ENCODE measurements around the gene PRKG2.
A peak's percentile ranks its signal among the peaks of the same experiment; 100 is the strongest.
"Not testable (repeated sequence)": the region's sequence is repeated elsewhere in the genome, so short reads cannot be mapped to it uniquely, and the experiment has no call there.

PRKG2 gene

DNA sequence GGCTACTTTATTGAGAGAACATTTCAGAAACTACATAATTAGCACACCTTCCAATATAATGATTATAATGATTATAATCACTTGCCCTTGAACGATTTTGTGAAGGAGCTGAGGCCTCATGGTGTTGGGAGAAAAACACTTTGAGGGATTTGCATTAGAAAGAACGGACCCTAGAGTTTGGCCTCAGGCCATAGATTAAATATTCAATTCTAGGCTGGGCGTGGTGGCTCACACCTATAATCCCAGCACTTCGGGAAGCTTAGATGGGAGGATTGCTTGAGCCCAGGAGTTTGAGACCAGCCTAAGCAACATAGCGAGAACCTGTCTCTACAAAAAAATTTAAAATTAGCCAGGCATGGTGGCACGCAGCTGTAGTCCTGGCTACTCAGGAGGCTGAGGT, 12.9 kb upstream of the PRKG2 start:
- H3K4me3 Mint-ChIP-seq: no peak overlapping the region
- H3K36me3 Mint-ChIP-seq: peaks cover 0 to 2% of the 10 kb centered on the region in 2 donors
- H3K9me3 Mint-ChIP-seq: peaks cover 19 to 20% of the 10 kb centered on the region in 2 donors
- ATAC-seq (replicated peaks): no peak
- no peaks in the 10 kb centered on the region for H3K4me1 Mint-ChIP-seq
- H3K27me3 Mint-ChIP-seq: peaks cover 0 to 9% of the 10 kb centered on the region in 2 donors
- no peak for DNase-seq
- no peak overlapping the region for H3K27ac Mint-ChIP-seq

DNA sequence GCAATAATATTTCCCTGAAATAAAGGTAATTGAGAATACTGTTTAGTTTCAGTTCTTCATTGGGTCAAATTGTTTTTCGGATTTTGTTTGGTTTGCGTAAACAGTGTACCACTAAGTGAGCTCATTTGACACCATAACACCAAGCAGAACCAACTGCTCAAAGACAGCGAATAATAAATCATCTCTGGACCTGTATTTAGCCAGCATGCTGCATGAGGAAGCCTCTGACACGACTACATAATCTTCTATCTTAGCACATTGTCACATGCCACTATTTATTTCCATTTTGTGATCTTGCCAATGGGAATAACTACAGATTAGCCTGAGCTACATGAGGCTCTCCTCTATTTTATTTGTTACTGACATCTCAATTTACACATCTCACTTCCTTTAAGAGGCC, 12.1 kb upstream of the PRKG2 start:
- Mint-ChIP-seq H3K27ac (no peak overlapping the region), H3K36me3 (peaks cover 0 to 2% of the 10 kb centered on the region in 2 donors), H3K4me1 (no peaks in the 10 kb centered on the region), H3K9me3 (peaks cover 17% of the 10 kb centered on the region in 2 donors), H3K4me3 (no peak overlapping the region), H3K27me3 (peaks cover 0 to 9% of the 10 kb centered on the region in 2 donors)
- DNase-seq: no peak
- ATAC-seq (replicated peaks): no peak

DNA sequence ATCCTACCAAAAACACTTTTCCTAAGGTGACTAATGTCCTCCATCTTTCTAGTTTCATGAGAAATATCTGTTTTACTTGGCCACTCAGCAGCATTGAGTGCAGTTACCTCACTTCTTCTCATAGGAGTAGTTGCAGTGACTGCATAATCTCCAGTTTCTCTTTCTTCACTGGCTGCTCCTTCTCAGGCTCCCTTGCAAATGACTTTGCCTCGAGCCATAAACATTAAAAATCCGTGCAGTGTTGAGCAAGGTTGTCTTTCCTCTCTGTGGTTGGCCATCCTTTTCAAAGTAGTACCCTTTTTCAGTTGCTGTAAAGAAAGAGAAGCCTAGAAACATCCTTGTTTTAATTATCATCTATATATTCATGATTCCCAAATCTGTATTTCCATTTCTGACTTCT, 10.2 kb upstream of the PRKG2 start:
- DNase-seq (no peak), ATAC-seq (replicated peaks) (no peak)
- H3K36me3 Mint-ChIP-seq: no peaks in the 10 kb centered on the region
- H3K9me3 Mint-ChIP-seq: peaks cover 1 to 2% of the 10 kb centered on the region in 2 donors
- peaks cover 14 to 20% of the 10 kb centered on the region in 2 donors for H3K27me3 Mint-ChIP-seq
- no peaks in the 10 kb centered on the region for H3K4me1 Mint-ChIP-seq
- no peak overlapping the region for H3K4me3 Mint-ChIP-seq
- no peak overlapping the region for H3K27ac Mint-ChIP-seq

DNA sequence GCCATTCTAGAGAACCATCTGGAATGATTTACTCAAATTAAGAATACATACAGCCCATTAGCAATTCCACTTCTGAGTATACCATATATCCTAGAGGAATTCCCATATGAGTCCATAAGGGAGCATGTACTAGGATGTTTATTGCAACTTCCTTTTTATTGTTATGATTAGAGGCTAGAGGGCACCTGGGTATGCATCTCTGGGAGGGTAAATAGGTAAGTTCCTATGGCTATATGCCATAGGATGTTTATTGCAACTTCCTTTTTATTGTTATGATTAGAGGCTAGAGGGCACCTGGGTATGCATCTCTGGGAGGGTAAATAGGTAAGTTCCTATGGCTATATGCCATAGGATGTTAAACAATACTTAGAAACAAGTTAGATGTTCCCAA, 7.1 kb upstream of the PRKG2 start:
- H3K27ac Mint-ChIP-seq; H3K4me3 Mint-ChIP-seq; H3K9me3 Mint-ChIP-seq; H3K4me1 Mint-ChIP-seq; DNase-seq; ATAC-seq (replicated peaks); H3K36me3 Mint-ChIP-seq: not testable (repeated sequence)
- H3K27me3 Mint-ChIP-seq: peaks cover 31 to 38% of the 10 kb centered on the region in 2 donors

GRCh38 chr4:81221303-81222081, 6.5 kb upstream of the PRKG2 start:
- Mint-ChIP-seq H3K27me3 (peaks cover 33 to 38% of the 10 kb centered on the region in 2 donors), H3K4me3 (no peak overlapping the region), H3K36me3 (no peaks in the 10 kb centered on the region), H3K27ac (no peak overlapping the region), H3K4me1 (no peaks in the 10 kb centered on the region), H3K9me3 (no peaks in the 10 kb centered on the region)
- no peak for ATAC-seq (replicated peaks)
- no peak for DNase-seq

DNA sequence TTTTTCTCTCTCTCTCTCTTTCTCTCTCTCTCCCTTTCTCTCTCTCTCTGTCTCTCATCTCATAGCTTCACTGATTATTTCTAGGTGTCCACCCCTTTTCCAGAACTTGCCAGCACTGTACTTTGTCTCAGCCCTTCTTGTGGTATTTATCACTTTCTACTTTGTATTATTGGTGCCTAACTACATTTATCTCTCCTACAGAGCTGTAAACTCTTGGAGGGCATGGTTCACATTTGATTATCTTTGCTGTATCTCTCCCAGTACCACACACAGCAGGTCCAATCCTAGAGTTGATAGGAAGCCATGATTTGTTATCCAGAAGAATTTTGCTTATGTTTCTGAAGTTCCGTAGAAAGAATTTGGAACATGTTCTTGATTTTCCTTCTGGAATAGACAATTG, 5.2 kb upstream of the PRKG2 start:
- H3K9me3 Mint-ChIP-seq: no peaks in the 10 kb centered on the region
- no peaks in the 10 kb centered on the region for H3K36me3 Mint-ChIP-seq
- no peak for DNase-seq
- no peak for ATAC-seq (replicated peaks)
- H3K27me3 Mint-ChIP-seq: peaks cover 45 to 48% of the 10 kb centered on the region in 2 donors
- H3K4me3 Mint-ChIP-seq: no peak overlapping the region
- peaks cover 5 to 9% of the 10 kb centered on the region in 2 donors for H3K4me1 Mint-ChIP-seq
- no peak overlapping the region for H3K27ac Mint-ChIP-seq

DNA sequence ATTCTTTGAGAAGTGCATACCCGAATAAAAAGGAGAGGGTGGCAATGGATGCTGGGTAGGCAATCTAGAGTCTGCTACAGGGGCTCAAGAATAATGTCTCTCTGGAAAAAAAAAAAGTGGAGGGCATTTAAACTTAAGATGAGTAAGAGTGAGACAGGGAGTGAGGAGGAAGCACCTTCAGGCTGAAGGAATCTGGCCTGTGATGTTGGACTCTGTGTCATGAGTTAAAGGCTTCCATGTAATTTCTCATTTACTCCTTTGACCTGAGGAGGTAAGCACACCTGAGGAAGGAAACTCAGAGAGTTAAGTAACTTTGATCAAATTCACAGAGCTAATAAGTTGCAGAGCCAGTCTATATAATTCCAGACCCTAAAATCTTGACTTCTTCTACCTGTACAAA, 3.2 kb upstream of the PRKG2 start:
- H3K36me3 Mint-ChIP-seq: no peaks in the 10 kb centered on the region
- H3K27me3 Mint-ChIP-seq: peaks cover 46 to 56% of the 10 kb centered on the region in 2 donors
- no peak overlapping the region for H3K4me3 Mint-ChIP-seq
- peaks cover 10 to 18% of the 10 kb centered on the region in 2 donors for H3K4me1 Mint-ChIP-seq
- DNase-seq: no peak
- no peak for ATAC-seq (replicated peaks)
- H3K27ac Mint-ChIP-seq: no peak overlapping the region
- H3K9me3 Mint-ChIP-seq: no peaks in the 10 kb centered on the region

DNA sequence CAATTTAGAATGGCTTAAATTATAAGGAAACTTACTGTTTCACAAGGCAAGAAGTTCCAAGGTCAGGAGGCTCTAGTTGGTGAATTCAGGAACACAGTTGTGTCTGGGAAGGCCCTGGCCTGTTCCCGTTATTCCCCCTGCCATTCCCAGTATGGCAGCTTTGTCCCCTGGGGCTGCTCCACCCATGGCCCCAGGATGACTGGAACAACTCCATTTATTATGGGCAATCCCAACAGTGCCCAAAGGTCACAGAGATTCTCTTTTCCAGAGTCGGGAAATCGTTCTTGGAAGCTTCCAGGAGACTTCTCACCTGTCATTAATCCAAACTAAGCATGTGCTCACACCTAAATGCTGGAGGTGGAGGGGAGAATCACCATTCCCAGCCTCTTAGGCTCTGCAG, 2.8 kb upstream of the PRKG2 start:
- no peak for DNase-seq
- H3K36me3 Mint-ChIP-seq: no peaks in the 10 kb centered on the region
- peaks cover 10 to 18% of the 10 kb centered on the region in 2 donors for H3K4me1 Mint-ChIP-seq
- peaks cover 46 to 56% of the 10 kb centered on the region in 2 donors for H3K27me3 Mint-ChIP-seq
- no peaks in the 10 kb centered on the region for H3K9me3 Mint-ChIP-seq
- H3K27ac Mint-ChIP-seq: no peak overlapping the region
- no peak overlapping the region for H3K4me3 Mint-ChIP-seq
- ATAC-seq (replicated peaks): no peak

- H3K9me3 Mint-ChIP-seq: no peaks in the 10 kb centered on the region
- no peak overlapping the region for H3K27ac Mint-ChIP-seq
- H3K4me1 Mint-ChIP-seq: peaks cover 10 to 18% of the 10 kb centered on the region in 2 donors
- H3K4me3 Mint-ChIP-seq: peak overlapping the region; percentile 52 to 70
- H3K27me3 Mint-ChIP-seq: peaks cover 39 to 46% of the 10 kb centered on the region in 2 donors
- H3K36me3 Mint-ChIP-seq: no peaks in the 10 kb centered on the region
- DNase-seq (no peak), ATAC-seq (replicated peaks) (no peak)
Measured at GRCh38 chr4:81215931-81216330, 909 bp upstream of the PRKG2 start.

- peaks cover 10 to 18% of the 10 kb centered on the region in 2 donors for H3K4me1 Mint-ChIP-seq
- peak overlapping the region; percentile 79 to 81 for H3K4me3 Mint-ChIP-seq
- DNase-seq (no peak), ATAC-seq (replicated peaks) (peak; percentile 52 to 55)
- no peaks in the 10 kb centered on the region for H3K36me3 Mint-ChIP-seq
- no peak overlapping the region for H3K27ac Mint-ChIP-seq
- peaks cover 33 to 43% of the 10 kb centered on the region in 2 donors for H3K27me3 Mint-ChIP-seq
- peaks cover 0 to 2% of the 10 kb centered on the region in 2 donors for H3K9me3 Mint-ChIP-seq
Measured at GRCh38 chr4:81214144-81214880, 710 bp downstream of the PRKG2 start.

DNA sequence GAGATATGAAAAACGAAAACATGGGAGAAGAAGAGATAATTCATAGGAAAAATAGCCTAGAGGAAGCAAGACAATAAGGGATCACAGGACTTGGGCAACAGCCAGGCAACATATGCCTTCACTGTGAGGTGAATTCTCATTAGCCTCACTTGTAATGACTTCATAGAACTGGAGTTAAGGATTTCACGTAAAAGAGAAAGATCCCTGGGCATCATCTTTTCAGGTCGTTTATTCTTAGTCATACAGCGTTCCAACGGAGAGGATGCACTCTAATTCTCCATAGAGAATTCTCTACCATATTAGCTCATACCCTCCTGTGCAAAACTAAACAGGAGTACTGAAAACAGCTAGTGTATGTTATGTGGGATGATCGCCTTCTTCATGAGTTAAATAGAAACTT, 1.4 kb downstream of the PRKG2 start:
- Mint-ChIP-seq H3K4me3 (no peak overlapping the region), H3K27ac (no peak overlapping the region), H3K27me3 (peaks cover 30 to 39% of the 10 kb centered on the region in 2 donors), H3K9me3 (peaks cover 0 to 2% of the 10 kb centered on the region in 2 donors), H3K36me3 (no peaks in the 10 kb centered on the region), H3K4me1 (peaks cover 10 to 18% of the 10 kb centered on the region in 2 donors)
- ATAC-seq (replicated peaks) (no peak), DNase-seq (no peak)

DNA sequence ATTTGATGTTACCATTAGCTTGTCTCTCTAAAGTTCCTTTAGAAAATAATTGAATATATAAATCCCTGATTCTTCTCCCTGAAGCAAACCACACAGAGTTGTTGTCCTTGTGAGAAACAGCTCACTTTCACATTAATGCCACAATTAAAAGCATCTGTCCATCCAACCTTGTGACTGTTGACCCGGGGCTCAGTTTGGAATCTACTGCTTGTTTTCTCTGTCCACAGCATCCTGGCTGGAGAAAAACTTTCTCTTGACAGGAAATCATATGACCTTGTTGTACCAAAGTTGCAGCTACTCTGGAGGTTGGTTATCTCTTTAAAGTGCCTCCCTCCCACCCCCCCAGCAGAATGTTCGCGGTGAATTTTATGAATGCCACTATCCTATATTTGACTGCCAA, 3.1 kb downstream of the PRKG2 start:
- H3K4me3 Mint-ChIP-seq: no peak overlapping the region
- H3K27ac Mint-ChIP-seq: no peak overlapping the region
- peaks cover 10 to 18% of the 10 kb centered on the region in 2 donors for H3K4me1 Mint-ChIP-seq
- H3K27me3 Mint-ChIP-seq: peaks cover 24 to 35% of the 10 kb centered on the region in 2 donors
- no peak for DNase-seq
- H3K9me3 Mint-ChIP-seq: peaks cover 0 to 2% of the 10 kb centered on the region in 2 donors
- ATAC-seq (replicated peaks): no peak
- H3K36me3 Mint-ChIP-seq: no peaks in the 10 kb centered on the region

- Mint-ChIP-seq H3K27me3 (peaks cover 17 to 20% of the 10 kb centered on the region in 2 donors), H3K4me1 (no peaks in the 10 kb centered on the region), H3K4me3 (no peak overlapping the region), H3K36me3 (no peaks in the 10 kb centered on the region), H3K27ac (no peak overlapping the region), H3K9me3 (peaks cover 0 to 3% of the 10 kb centered on the region in 2 donors)
- ATAC-seq (replicated peaks) (no peak), DNase-seq (no peak)
Measured at GRCh38 chr4:81207828-81208227, 7.2 kb downstream of the PRKG2 start.

GRCh38 chr4:81205302-81205701, 9.7 kb downstream of the PRKG2 start:
- no peaks in the 10 kb centered on the region for H3K36me3 Mint-ChIP-seq
- H3K4me1 Mint-ChIP-seq: no peaks in the 10 kb centered on the region
- no peak overlapping the region for H3K4me3 Mint-ChIP-seq
- peaks cover 0 to 3% of the 10 kb centered on the region in 2 donors for H3K9me3 Mint-ChIP-seq
- H3K27ac Mint-ChIP-seq: no peak overlapping the region
- ATAC-seq (replicated peaks) (no peak), DNase-seq (no peak)
- H3K27me3 Mint-ChIP-seq: peaks cover 19 to 21% of the 10 kb centered on the region in 2 donors

- ATAC-seq (replicated peaks) (no peak), DNase-seq (no peak)
- Mint-ChIP-seq H3K4me3 (no peak overlapping the region), H3K27ac (no peak overlapping the region), H3K36me3 (no peaks in the 10 kb centered on the region), H3K4me1 (no peaks in the 10 kb centered on the region), H3K9me3 (peaks cover 0 to 2% of the 10 kb centered on the region in 2 donors), H3K27me3 (peaks cover 12 to 19% of the 10 kb centered on the region in 2 donors)
Measured at GRCh38 chr4:81204571-81204970, 10.5 kb downstream of the PRKG2 start.

Measured in stimulated activated naive B cell treated with anti-CD40 and anti-IgM and Interleukin-4, amounts not matched to agents 10 μg/mL and 1 μg/mL and 100 μg/mL, for 72 hours (primary cell).